ENCODE measurements around the gene CTAGE1.
"Not testable (repeated sequence)": the region's sequence is repeated elsewhere in the genome, so short reads cannot be mapped to it uniquely, and the experiment has no call there.

The CTAGE1 gene

GRCh38 chr18:22433956-22434355, 16.2 kb upstream of the CTAGE1 start:
- DNase-seq, result no peak

- no peak for DNase-seq
Measured at GRCh38 chr18:22432657-22433137, 15.0 kb upstream of the CTAGE1 start.

- no peak for DNase-seq
Measured at GRCh38 chr18:22429564-22429963, 11.8 kb upstream of the CTAGE1 start.

- DNase-seq, result no peak
Measured at GRCh38 chr18:22428672-22429071, 11.0 kb upstream of the CTAGE1 start.

GRCh38 chr18:22427822-22428549, 10.3 kb upstream of the CTAGE1 start:
- DNase-seq, result no peak

GRCh38 chr18:22424565-22424963, 6.8 kb upstream of the CTAGE1 start:
- no peak for DNase-seq

GRCh38 chr18:22423878-22424564, 6.3 kb upstream of the CTAGE1 start:
- DNase-seq, result no peak

GRCh38 chr18:22422909-22423548, 5.3 kb upstream of the CTAGE1 start:
- no peak for DNase-seq

- DNase-seq, result no peak
Measured at GRCh38 chr18:22420652-22421051, 2.9 kb upstream of the CTAGE1 start.

- DNase-seq, result no peak
Measured at GRCh38 chr18:22412176-22412911, 5.4 kb downstream of the CTAGE1 start.

GRCh38 chr18:22411446-22411845, 6.3 kb downstream of the CTAGE1 start:
- DNase-seq, result no peak

GRCh38 chr18:22410126-22410525, 7.6 kb downstream of the CTAGE1 start:
- no peak for DNase-seq

- no peak for DNase-seq
Measured at GRCh38 chr18:22409445-22409844, 8.3 kb downstream of the CTAGE1 start.

- DNase-seq, result no peak
Measured at GRCh38 chr18:22408059-22408458, 9.7 kb downstream of the CTAGE1 start.

GRCh38 chr18:22405142-22405541, 12.6 kb downstream of the CTAGE1 start:
- no peak for DNase-seq

GRCh38 chr18:22403950-22404349, 13.8 kb downstream of the CTAGE1 start:
- DNase-seq, result no peak

GRCh38 chr18:22399949-22400348, 17.8 kb downstream of the CTAGE1 start:
- DNase-seq, result no peak

GRCh38 chr18:22398464-22398863, 19.3 kb downstream of the CTAGE1 start:
- DNase-seq, result no peak

GRCh38 chr18:22394428-22394827, 23.3 kb downstream of the CTAGE1 start:
- DNase-seq, result no peak

- not testable (repeated sequence) for DNase-seq
Measured at GRCh38 chr18:22393164-22393563, 24.6 kb downstream of the CTAGE1 start.

GRCh38 chr18:22391407-22392345, 26.0 kb downstream of the CTAGE1 start:
- no peak for DNase-seq

- no peak for DNase-seq
Measured at GRCh38 chr18:22387787-22388186, 29.9 kb downstream of the CTAGE1 start.

Measured in NCI-H1105 (cell line).